Urinary bladder (tissue), 4 donors: Measurements from ENCODE around the gene SUPT5H. TPM values are rescaled to one million over a fixed set of nuclear protein-coding genes. Genes with fewer than 3 reads are reported as not detected.

Experiments
- DNase-seq: peaks from one replicate; pipeline ENCODE4 v3.0.0-alpha.2; 2015; ENCODE audit errors: extremely low spot score
- H3K27ac ChIP-seq: one replicate; pipeline ENCODE4 v1.5.1; 2013; ENCODE audit warnings: low read depth, mild to moderate bottlenecking, moderate library complexity
- H3K36me3 ChIP-seq: one replicate; pipeline ENCODE4 v1.6.1; 2013; ENCODE audit warnings: mild to moderate bottlenecking, moderate library complexity; ENCODE audit not compliant: insufficient read depth
- H3K4me1 ChIP-seq: one replicate; pipeline ENCODE4 v1.6.1; 2013; ENCODE audit warnings: mild to moderate bottlenecking, moderate library complexity; ENCODE audit not compliant: insufficient read depth
- H3K4me3 ChIP-seq: one replicate; pipeline ENCODE4 v1.5.1; 2013; ENCODE audit warnings: low read depth, low read length
- WGBS: extraction: QIAGEN DNeasy Blood & Tissue Kit; methylation state at CpG from one replicate; pipeline ENCODE4 v1.1.7; 2013; 5-methylcytosine and 5-hydroxymethylcytosine counted together
- polyA plus RNA-seq: library from polyadenylated mRNA; stranded (reverse); fragments of 200-250 nt; gene quantifications from one replicate; pipeline ENCODE4 v1.2.3, GENCODE V29; 2013
- total RNA-seq: library from RNA; depleted of rRNA; stranded (reverse); fragments of >200 nt; gene quantifications from one replicate; pipeline ENCODE4 v1.2.3, GENCODE V29; 2014
- donor health status: healthy with polysubstance abuse.
- donor health status: healthy.

Gene SUPT5H
- total RNA-seq: 24.8 TPM
- polyA plus RNA-seq: 85.8 TPM

GRCh38 chr19:39445196-39446111 lies at the start of gene SUPT5H:
Gene SUPT5H (plus strand): TSS chr19:39445582. CDS start chr19:39445891, 309 bp downstream.
- WGBS: under 1% methylated on average over 68 of the region's 68 CpGs
- peak; percentile 94 for DNase-seq
- Histone ChIP-seq H3K4me1 (peaks cover 5% of the 10 kb centered on the region), H3K4me3 (peak within 1 kb of the TSS; percentile 91), H3K27ac (peak within 1 kb of the TSS; percentile 89), H3K36me3 (no peaks in the 10 kb centered on the region)

- peak overlapping the region; percentile 83 for H3K27ac ChIP-seq
- H3K4me1 ChIP-seq: no peaks in the 10 kb centered on the region
- H3K4me3 ChIP-seq: no peak overlapping the region
- no peak for DNase-seq
- WGBS: 33% methylated on average over 17 of the region's 17 CpGs
- no peaks in the 10 kb centered on the region for H3K36me3 ChIP-seq
Observed at GRCh38 chr19:39397360-39398296, 47.8 kb upstream of the SUPT5H start.

- H3K4me1 ChIP-seq: no peaks in the 10 kb centered on the region
- 71% methylated on average over 11 of the region's 11 CpGs for WGBS
- no peaks in the 10 kb centered on the region for H3K36me3 ChIP-seq
- H3K27ac ChIP-seq: peak overlapping the region; percentile 83
- no peak for DNase-seq
- no peak overlapping the region for H3K4me3 ChIP-seq
Observed at GRCh38 chr19:39398297-39398864, 47.0 kb upstream of the SUPT5H start.

- H3K27ac ChIP-seq: no peak overlapping the region
- H3K4me1 ChIP-seq: no peaks in the 10 kb centered on the region
- DNase-seq: no peak
- WGBS: 93% methylated on average over 4 of the region's 4 CpGs
- no peak overlapping the region for H3K4me3 ChIP-seq
- no peaks in the 10 kb centered on the region for H3K36me3 ChIP-seq
Observed at GRCh38 chr19:39399668-39400050, 45.7 kb upstream of the SUPT5H start.

GRCh38 chr19:39400061-39400460 lies 45.3 kb upstream of the SUPT5H start:
- no peak overlapping the region for H3K27ac ChIP-seq
- no peak overlapping the region for H3K4me3 ChIP-seq
- H3K36me3 ChIP-seq: no peaks in the 10 kb centered on the region
- no peaks in the 10 kb centered on the region for H3K4me1 ChIP-seq
- WGBS: 86% methylated on average over 4 of the region's 4 CpGs
- DNase-seq: no peak

GRCh38 chr19:39401070-39401548 lies 44.3 kb upstream of the SUPT5H start:
- Histone ChIP-seq H3K36me3 (no peaks in the 10 kb centered on the region), H3K4me1 (no peaks in the 10 kb centered on the region), H3K4me3 (no peak overlapping the region), H3K27ac (peak overlapping the region; percentile 98)
- no peak for DNase-seq
- 54% methylated on average over 4 of the region's 4 CpGs for WGBS

- H3K27ac ChIP-seq: peak overlapping the region; percentile 98
- 49% methylated on average over 25 of the region's 25 CpGs for WGBS
- H3K36me3 ChIP-seq: no peaks in the 10 kb centered on the region
- H3K4me3 ChIP-seq: no peak overlapping the region
- no peak for DNase-seq
- no peaks in the 10 kb centered on the region for H3K4me1 ChIP-seq
Observed at GRCh38 chr19:39401549-39402345, 43.6 kb upstream of the SUPT5H start.

GRCh38 chr19:39402346-39403300 lies 42.8 kb upstream of the SUPT5H start:
- Histone ChIP-seq H3K4me3 (peak overlapping the region; percentile 56), H3K36me3 (peaks cover 1% of the 10 kb centered on the region), H3K27ac (peak overlapping the region; percentile 98), H3K4me1 (no peaks in the 10 kb centered on the region)
- 3% methylated on average over 59 of the region's 59 CpGs for WGBS
- peak; percentile 83 for DNase-seq

- Histone ChIP-seq H3K4me1 (no peaks in the 10 kb centered on the region), H3K36me3 (peaks cover 10% of the 10 kb centered on the region), H3K4me3 (peak overlapping the region; percentile 56), H3K27ac (peak overlapping the region; percentile 98)
- 1% methylated on average over 43 of the region's 43 CpGs for WGBS
- DNase-seq: peak; percentile 88
Observed at GRCh38 chr19:39403331-39404312, 41.8 kb upstream of the SUPT5H start.

- Histone ChIP-seq H3K4me3 (no peak overlapping the region), H3K27ac (peak overlapping the region; percentile 54), H3K36me3 (peaks cover 11% of the 10 kb centered on the region), H3K4me1 (no peaks in the 10 kb centered on the region)
- DNase-seq: no peak
- 89% methylated on average over 17 of the region's 17 CpGs for WGBS
Observed at GRCh38 chr19:39405261-39405957, 40.0 kb upstream of the SUPT5H start.
